Astrocyte of the spinal cord (primary cell): Measurements from ENCODE around the gene MAST2.

Experiments
- DNase-seq: peaks from one replicate; pipeline ENCODE4 v3.0.0; 2011; ENCODE audit warnings: low read depth, low spot score
- H3K4me3 ChIP-seq: 2 replicates; pipeline ENCODE4 v1.5.1; 2011; ENCODE audit warnings: low read depth, mild to moderate bottlenecking, low read length, moderate library complexity
- in situ Hi-C: cut with HindIII; loops from 2 replicates; pipeline ENCODE4 v1.10.0; 2017; ENCODE audit warnings: low sequenced_read_pairs
- TF ChIP-seq, protein P1 (sequence below): IDR thresholded peaks from 2 replicates; pipeline ENCODE4 v1.5.1; 2012; ENCODE audit warnings: low read depth, mild to moderate bottlenecking, low read length, inconsistent platforms

MAST2 gene

GRCh38 chr1:45886229-45886628 is 82.8 kb downstream of the MAST2 start:
- TF ChIP-seq, protein P1, sequence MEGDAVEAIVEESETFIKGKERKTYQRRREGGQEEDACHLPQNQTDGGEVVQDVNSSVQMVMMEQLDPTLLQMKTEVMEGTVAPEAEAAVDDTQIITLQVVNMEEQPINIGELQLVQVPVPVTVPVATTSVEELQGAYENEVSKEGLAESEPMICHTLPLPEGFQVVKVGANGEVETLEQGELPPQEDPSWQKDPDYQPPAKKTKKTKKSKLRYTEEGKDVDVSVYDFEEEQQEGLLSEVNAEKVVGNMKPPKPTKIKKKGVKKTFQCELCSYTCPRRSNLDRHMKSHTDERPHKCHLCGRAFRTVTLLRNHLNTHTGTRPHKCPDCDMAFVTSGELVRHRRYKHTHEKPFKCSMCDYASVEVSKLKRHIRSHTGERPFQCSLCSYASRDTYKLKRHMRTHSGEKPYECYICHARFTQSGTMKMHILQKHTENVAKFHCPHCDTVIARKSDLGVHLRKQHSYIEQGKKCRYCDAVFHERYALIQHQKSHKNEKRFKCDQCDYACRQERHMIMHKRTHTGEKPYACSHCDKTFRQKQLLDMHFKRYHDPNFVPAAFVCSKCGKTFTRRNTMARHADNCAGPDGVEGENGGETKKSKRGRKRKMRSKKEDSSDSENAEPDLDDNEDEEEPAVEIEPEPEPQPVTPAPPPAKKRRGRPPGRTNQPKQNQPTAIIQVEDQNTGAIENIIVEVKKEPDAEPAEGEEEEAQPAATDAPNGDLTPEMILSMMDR, result no peak
- in situ Hi-C loops, result no loop called here
- no peak for DNase-seq
- no peak overlapping the region for H3K4me3 ChIP-seq

DNA sequence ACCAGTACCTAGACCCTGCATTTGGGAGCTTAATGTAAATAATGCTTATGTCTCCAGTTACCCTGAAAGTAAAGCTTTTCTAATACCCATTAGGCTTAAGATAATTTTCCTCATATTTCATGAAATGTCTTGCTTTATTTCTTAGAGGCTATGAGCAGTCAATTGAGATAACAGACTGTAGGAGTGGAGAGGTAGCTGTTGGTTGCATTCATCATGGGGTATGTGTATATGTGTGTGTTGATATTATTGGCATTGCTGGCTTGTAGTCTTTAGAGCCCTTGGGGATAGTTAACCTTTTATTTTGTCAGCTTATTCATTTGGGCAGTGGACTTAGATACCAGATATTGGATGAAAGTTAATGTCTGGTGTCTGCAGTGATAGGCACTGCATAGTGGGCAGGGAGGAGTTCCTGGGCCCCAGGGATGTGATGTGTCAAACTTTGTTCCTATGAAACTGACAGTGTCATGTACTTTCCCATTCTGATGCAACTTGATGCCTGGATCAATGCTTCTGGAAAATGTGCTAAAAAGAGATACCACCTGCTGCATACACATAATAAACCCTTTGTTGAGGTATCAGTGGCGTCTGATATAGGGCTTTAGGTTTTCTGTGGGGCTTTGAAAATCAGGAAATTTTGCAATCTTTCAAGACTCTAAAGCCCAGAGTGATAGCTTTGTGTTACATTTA is 83.9 kb downstream of the MAST2 start:
- no peak for DNase-seq
- TF ChIP-seq, protein P1, result no peak
- H3K4me3 ChIP-seq, result no peak overlapping the region
- in situ Hi-C loops, result no loop called here

GRCh38 chr1:45890078-45890477 is 86.7 kb downstream of the MAST2 start:
- H3K4me3 ChIP-seq, result no peak overlapping the region
- TF ChIP-seq, protein P1, result no peak
- no peak for DNase-seq
- in situ Hi-C loops, result no loop called here

DNA sequence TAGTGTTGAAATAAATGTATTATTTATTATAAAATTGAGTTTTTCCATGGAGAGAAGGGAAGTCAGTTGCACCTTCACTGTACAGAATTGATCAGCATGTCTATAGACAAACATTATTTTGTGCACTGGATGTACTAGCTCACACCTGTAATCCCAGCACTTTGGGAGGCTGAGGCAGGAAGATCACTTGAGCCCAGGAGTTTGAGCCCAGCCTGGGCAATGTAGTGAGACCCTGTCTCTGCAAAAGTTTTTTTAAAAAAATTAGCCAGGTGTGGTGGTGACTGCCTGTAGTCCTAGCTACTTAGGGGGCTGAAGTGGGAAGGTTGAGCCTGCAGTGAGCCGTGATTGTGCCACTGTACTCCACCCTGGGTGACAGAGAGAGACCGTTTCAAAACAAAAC is 87.7 kb downstream of the MAST2 start:
- H3K4me3 ChIP-seq, result no peak overlapping the region
- DNase-seq, result no peak
- in situ Hi-C loops, result no loop called here
- TF ChIP-seq, protein P1, result no peak

DNA sequence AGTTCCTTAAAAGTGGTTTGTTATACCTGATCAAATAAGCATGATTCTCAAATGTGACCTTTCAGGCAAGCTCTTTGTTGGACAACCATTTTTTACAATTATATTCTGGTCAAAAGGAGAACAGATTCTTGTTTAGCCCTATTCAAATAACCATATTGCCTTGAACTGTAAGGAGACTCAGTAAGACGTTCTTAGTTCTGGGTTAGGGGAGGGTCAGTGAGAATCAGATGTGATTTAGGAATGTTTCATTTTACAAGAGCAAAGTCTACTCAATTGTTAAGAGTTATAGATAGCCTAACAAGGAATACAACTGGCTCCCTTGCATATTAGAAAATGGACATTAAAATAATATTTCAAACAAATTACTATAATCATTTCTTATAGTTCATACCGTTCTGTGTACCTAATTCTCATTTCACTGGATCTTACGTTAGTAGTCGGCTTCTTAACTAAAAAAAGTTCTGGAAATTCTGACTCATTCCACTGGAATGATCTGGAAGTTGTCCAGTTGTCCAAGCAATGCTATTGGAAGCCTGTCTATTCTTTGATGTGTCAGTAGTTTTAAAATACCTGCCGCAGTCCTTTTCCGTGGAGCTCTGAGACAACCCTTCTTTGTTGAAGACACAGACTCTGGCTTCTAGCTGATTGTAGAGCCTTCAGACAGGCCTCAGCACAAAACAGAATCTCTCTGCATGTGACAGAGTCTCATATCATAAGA is 88.8 kb downstream of the MAST2 start:
- in situ Hi-C loops, result no loop called here
- DNase-seq, result peak; percentile 96
- TF ChIP-seq, protein P1, result no peak
- no peak overlapping the region for H3K4me3 ChIP-seq

- TF ChIP-seq, protein P1, result no peak
- no peak for DNase-seq
- no peak overlapping the region for H3K4me3 ChIP-seq
- in situ Hi-C loops, result no loop called here
These were observed 90.9 kb downstream of the MAST2 start for GRCh38 chr1:45894331-45894730.
